Fibroblast of skin of left quadriceps (primary cell): Measurements from ENCODE around the gene ATG2B.

Source experiments
- DNase-seq, 2 experiments: peaks; one replicate each; pipeline ENCODE4 v3.0.0-alpha.2; 2013; ENCODE audit warnings: low read depth in 2 of 2

ATG2B gene

DNA sequence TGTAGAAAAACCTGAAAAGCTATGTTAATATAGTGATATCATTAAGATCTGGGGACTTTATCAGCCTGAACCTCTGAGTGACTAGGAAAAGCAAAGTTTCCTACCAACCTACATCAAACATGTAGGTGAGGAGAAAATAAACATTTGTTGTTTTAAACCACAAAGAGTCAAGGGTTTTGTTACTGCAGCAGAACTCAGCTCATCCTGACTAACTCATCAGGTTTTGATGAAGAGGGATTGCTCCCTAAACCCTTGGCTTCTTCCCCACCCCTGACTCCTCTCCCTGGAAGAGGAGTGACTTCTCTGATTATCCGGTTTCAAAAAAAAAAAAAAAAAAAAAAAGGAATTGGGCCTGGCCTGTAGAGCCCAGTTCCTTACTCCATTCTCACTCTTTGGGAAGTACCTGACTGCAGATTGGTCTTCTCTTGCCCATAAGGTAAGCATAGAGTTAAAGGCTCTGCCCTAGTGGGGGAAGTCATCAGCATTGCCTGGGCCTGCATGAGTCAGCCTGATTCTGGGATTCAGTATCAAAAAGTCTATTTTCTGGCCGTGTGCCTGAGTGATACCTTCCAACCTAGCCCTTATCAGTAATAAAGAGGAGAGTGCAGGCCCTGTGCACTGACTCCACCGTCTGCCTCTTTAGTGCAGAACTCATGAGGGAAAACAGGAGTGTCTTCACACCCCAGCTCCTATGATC is 90.2 kb downstream of the ATG2B start:
- no peak for DNase-seq

DNA sequence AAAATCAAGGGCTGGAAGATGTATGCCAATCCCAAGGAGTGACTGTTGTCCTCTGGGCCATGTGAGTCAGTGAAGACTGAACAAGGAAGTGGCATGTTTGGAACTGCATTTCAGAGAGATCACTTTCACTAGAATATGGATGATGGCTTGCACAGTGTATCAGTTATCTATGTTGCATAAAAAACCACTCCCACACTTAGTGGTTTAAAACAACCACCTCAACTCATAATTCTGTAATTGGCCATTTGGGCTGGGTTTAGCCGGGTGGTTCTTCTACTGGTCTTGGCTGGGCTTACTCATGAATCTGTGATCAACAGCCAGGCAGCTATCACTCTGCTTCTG is 91.7 kb downstream of the ATG2B start:
- no peak for DNase-seq

- no peak for DNase-seq
Observed at GRCh38 chr14:96270565-96271420, 92.3 kb downstream of the ATG2B start.

DNA sequence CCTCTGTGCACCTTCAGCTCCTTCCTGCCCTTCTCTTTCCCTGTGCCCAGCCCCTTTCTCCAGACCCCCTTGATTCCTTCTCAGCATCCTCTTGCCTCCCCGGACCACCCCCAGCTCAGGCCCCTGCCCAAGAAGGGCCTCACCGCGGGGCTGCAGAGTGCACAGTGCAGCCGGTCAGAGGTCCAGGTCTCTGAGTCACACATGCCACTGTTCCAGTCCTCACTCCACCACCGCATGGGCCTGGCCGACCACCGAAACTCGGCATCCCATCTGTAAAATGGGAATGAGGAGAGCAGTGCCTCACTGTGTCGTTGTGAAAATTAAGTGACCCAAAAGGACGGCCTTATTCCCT is 93.8 kb downstream of the ATG2B start:
- DNase-seq = no peak

- DNase-seq = peak; percentile 82 to 84
Observed at GRCh38 chr14:96268431-96269358, 94.4 kb downstream of the ATG2B start.

GRCh38 chr14:96267916-96268315 is 95.2 kb downstream of the ATG2B start:
- DNase-seq = no peak

DNA sequence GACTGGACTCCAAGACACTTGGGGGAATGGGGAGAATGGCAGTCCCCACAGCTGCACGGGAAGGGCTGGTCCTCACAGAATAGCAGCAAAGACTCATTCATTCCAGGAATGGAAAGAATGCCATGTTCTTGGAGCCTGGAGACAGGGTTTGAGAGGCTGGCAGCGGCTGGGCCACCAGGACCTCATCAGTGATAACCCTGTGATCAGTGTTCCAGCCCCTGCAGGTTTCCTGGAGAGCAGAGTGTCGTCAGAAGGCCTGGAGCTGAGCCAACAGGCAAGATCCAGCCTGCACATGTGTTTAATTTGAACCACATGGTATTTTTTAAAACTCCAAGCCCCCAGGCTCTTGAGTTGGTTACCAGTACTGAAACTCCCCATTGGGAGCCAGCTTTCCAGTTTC is 95.8 kb downstream of the ATG2B start:
- peak; percentile 83 for DNase-seq

DNA sequence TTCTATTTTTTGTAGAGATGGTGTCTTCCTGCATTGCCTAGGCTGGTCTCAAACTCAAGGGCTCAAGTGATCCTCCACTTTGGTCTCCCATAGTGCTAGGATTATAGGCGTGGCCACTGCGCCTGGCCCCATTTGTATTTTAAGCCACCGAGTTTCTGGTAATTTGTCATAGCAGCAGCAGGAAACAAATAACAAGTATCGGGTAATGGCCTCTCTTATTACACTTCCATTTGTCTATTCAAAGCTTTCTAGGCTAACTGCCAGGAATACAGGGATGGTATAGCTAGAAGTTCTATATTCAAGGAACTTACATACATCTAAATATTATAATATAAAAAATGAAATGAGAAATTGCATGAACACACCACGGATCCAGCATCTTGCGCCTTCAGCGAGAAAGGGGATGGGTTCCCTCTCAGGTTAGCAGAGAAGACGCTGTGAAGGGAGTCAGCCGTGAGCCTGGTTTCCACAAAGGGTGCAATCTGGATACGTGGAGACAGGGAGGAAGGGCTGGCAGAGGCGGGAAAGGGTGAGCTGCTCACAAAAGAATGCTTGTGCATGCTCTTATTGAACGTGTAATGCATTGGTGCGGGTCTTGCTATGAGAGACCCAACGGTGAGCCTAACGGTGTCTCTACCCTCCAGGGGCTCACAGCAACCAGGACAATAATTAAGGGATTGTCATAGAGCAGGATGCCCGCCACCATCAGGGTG is 97.6 kb downstream of the ATG2B start:
- no peak for DNase-seq

- no peak for DNase-seq
Observed at GRCh38 chr14:96264853-96265252, 98.3 kb downstream of the ATG2B start.

DNA sequence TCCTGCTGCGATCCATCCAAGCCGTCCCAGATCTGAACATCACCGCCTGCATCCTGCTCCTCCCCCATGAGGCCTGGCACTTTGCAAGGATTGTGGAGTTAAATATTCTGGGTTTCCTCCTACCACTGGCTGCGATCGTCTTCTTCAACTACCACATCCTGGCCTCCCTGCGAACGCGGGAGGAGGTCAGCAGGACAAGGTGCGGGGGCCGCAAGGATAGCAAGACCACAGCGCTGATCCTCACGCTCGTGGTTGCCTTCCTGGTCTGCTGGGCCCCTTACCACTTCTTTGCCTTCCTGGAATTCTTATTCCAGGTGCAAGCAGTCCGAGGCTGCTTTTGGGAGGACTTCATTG is 99.0 kb downstream of the ATG2B start:
- DNase-seq = no peak

DNA sequence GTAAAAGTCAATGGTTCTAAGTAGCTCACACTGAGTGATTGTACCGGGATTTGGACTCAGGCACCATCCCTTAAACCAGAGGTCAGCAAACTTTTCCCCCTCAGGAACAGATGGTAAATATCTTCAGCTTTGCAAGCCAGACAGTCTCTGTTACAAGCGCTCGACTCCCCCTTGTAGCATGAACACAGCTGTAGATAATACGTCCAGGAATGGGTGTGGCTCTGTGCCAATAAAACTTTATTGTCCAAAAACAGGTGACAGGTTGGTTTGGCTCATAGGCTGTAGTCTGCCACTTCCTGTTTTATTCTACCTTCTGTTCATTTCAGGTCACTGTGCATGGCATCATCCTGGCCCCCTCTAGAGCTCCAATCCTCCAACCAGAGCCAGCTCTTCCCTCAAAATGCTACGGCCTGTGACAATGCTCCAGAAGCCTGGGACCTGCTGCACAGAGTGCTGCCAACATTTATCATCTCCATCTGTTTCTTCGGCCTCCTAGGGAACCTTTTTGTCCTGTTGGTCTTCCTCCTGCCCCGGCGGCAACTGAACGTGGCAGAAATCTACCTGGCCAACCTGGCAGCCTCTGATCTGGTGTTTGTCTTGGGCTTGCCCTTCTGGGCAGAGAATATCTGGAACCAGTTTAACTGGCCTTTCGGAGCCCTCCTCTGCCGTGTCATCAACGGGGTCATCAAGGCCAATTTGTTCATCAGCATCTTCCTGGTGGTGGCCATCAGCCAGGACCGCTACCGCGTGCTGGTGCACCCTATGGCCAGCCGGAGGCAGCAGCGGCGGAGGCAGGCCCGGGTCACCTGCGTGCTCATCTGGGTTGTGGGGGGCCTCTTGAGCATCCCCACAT is 99.6 kb downstream of the ATG2B start:
- DNase-seq = no peak

GRCh38 chr14:96261772-96262655 is 101.1 kb downstream of the ATG2B start:
- no peak for DNase-seq

DNA sequence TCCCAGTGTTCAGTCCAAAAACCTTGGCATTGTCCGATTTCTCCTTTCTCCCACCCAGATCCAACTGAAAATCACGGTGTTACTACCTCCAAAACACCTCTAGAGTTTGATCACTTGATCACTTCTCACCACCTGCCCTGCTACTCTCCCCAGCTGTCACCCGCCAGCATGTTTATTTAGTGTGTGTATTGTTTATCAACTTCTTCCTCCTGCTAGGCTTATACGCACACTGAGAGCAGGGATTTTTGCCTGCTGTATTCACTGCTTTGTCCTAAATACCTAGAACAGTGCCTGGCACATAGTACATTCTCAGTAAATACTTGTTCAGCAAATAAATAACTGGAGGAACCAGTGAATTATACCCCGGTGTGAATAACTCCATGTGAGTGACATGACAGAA is 102.1 kb downstream of the ATG2B start:
- no peak for DNase-seq

- peak; percentile 76 to 78 for DNase-seq
Observed at GRCh38 chr14:96260341-96260821, 102.8 kb downstream of the ATG2B start.

DNA sequence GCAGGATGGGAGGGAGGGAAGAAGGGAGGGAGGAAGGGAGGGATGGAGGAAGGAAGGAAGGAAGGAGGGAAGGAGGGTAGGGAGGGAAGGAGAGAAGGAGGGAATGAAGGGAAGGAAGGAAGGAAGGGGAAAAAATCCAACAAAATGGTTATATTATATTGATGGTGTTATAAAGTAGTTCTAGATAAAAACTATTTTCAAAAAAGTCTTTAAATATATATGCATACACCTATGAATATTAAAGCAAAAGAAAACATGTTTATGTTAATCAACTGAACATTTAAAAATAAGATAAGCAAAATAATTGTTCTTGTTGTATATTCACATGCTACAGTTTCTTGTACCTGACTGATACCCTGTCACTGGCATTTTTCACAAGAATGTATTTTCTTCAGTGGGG is 105.2 kb downstream of the ATG2B start:
- DNase-seq = no peak

GRCh38 chr14:96257056-96257455 is 106.1 kb downstream of the ATG2B start:
- no peak for DNase-seq

- no peak for DNase-seq
Observed at GRCh38 chr14:96256407-96256806, 106.7 kb downstream of the ATG2B start.

DNA sequence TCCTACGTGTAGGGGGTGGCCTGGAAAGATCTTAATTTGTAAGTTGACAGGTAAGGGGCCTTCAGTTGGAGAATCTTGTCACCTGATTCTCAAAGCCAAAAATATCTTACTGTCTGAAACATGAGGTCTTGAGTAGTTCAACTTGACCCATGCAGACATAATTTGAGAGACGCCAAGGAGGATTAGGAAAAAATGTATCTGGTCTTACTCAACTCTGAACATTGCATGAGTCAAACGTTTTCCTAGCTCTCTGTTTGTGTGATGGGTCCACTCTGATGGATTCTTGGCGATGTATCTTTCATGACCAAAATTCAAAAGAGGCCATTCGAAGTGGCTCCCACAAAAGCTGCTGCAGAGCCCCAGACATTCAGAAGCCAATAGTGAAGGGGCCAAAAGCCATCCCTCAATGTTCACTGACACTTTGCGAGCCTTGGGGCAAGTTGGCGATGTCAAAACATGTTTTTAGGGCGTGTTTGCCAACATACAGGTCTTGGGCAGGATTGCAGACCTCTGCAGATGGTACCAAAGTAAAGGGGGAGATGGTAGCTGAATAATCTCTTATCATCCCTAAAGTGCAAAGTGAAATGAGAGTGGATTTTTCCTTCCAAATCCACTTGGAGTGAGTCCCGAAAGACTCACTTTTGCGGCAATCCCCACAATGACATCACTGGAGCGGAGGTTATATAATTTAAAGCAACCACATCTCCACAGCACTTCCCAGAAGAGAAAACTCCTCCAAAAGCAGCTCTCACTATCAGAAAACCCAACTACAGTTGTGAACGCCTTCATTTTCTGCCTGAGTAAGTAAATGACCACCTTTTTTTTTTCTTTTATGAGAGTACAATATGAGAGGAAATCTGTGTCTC is 107.4 kb downstream of the ATG2B start, which contains the start of gene BDKRB1:
BDKRB1 (plus strand) TSS at position 710 of the 866 bp plus-strand sequence. CDS start 7,473 bp downstream, outside the sequence.
- peak; percentile 85 to 88 for DNase-seq

- no peak for DNase-seq
Observed at GRCh38 chr14:96254687-96255086, 108.5 kb downstream of the ATG2B start.
